GM12865 (cell line): ENCODE results near the gene ASAP3.

Source experiments
- DNase-seq: peaks from one replicate; pipeline ENCODE4 v3.0.0; 2010; ENCODE audit warnings: low read depth
- H3K4me3 ChIP-seq: 2 replicates; pipeline ENCODE4 v1.5.1; 2011; ENCODE audit warnings: mild to moderate bottlenecking, low read depth, low read length, control low read depth
- CTCF ChIP-seq: IDR thresholded peaks from 2 replicates; pipeline ENCODE4 v1.5.1; 2011; ENCODE audit warnings: low read length, control low read depth, low read depth, inconsistent platforms; ENCODE audit not compliant: insufficient read depth; ENCODE audit errors: missing control alignments

The ASAP3 gene

GRCh38 chr1:23529146-23530086 lies 45.4 kb upstream of the ASAP3 start:
- DNase-seq: peak; percentile 47
- TF ChIP-seq CTCF: no peak
- peak overlapping the region; percentile 84 for H3K4me3 ChIP-seq

GRCh38 chr1:23528250-23528978 lies 44.4 kb upstream of the ASAP3 start:
- no peak for TF ChIP-seq CTCF
- peak; percentile 92 for DNase-seq
- H3K4me3 ChIP-seq: peak overlapping the region; percentile 84

- peak overlapping the region; percentile 84 for H3K4me3 ChIP-seq
- no peak for DNase-seq
- TF ChIP-seq CTCF: peak; percentile 6
Measured at GRCh38 chr1:23527900-23528249, 43.9 kb upstream of the ASAP3 start.

GRCh38 chr1:23527366-23527765 lies 43.4 kb upstream of the ASAP3 start:
- TF ChIP-seq CTCF: no peak
- H3K4me3 ChIP-seq: no peak overlapping the region
- DNase-seq: no peak

- H3K4me3 ChIP-seq: no peak overlapping the region
- TF ChIP-seq CTCF: no peak
- DNase-seq: no peak
Measured at GRCh38 chr1:23526329-23527041, 42.5 kb upstream of the ASAP3 start.

- peak; percentile 83 for DNase-seq
- H3K4me3 ChIP-seq: peak overlapping the region; percentile 10
- no peak for TF ChIP-seq CTCF
Measured at GRCh38 chr1:23525558-23526250, 41.7 kb upstream of the ASAP3 start.
